Tibial artery (tissue), 4 donors: ENCODE data around the gene GTF3C1.

Experiments used
- DNase-seq, 2 donors: peaks; one replicate each; pipeline ENCODE4 v3.0.0-alpha.2; 2019
- H3K27ac ChIP-seq, 2 donors: fragments of 200-600 bp; sonication (generic) in 1 of 2; 1 replicate in 1 of 2; 2 replicates in 1 of 2; pipeline ENCODE4 v1.5.1; 2018 to 2019; ENCODE audit warnings: mild to moderate bottlenecking in 1 of 2
- H3K27me3 ChIP-seq, 2 donors: fragments of 200-600 bp; sonication (generic) in 1 of 2; one replicate each; pipeline versions ENCODE4 v1.5.1 to v1.6.0; 2016 to 2019
- H3K36me3 ChIP-seq, 3 donors: fragments of 200-600 bp; sonication (generic) in 2 of 3; one replicate each; pipeline ENCODE4 v1.5.1; 2016 to 2019; ENCODE audit warnings: mild to moderate bottlenecking in 2 of 3
- H3K4me1 ChIP-seq, 4 donors: fragments of 200-600 bp; sonication (generic) in 2 of 4; 1 replicate in 3 of 4; 2 replicates in 1 of 4; pipeline ENCODE4 v1.5.1; 2016 to 2019
- H3K4me3 ChIP-seq, 2 donors: fragments of 200-600 bp; sonication (generic) in 1 of 2; 1 replicate in 1 of 2; 2 replicates in 1 of 2; pipeline ENCODE4 v1.5.1; 2018 to 2019; ENCODE audit warnings: mild to moderate bottlenecking in 2 of 2
- H3K9me3 ChIP-seq, 3 donors: fragments of 200-600 bp; sonication (generic) in 1 of 3; one replicate each; pipeline ENCODE4 v1.5.1; 2016 to 2019
- CTCF ChIP-seq, 2 experiments: fragments of 200-600 bp in 1 of 2; fragments of 450-650 bp in 1 of 2; IDR thresholded peaks; one replicate each; pipeline ENCODE4 v1.5.1; 2017 to 2019; ENCODE audit warnings: antibody characterized with exemption in 2 of 2, mild to moderate bottlenecking in 1 of 2, moderate library complexity in 1 of 2
- intact Hi-C: fragments of 100-400 bp; cut with DNase I; formaldehyde crosslinking; loops from one replicate; pipeline ENCODE4 v1.15.0; 2023; ENCODE audit warnings: low total_unique reads

Gene GTF3C1

GRCh38 chr16:27447301-27447700 is 102.4 kb downstream of the GTF3C1 start:
- intact Hi-C loops = no loop called here
- Histone ChIP-seq H3K4me3 (no peak overlapping the region), H3K9me3 (peaks cover 4 to 19% (median 13%) of the 10 kb centered on the region in 3 donors), H3K36me3 (no peaks in the 10 kb centered on the region), H3K27ac (no peak overlapping the region), H3K27me3 (peaks cover 0 to 46% of the 10 kb centered on the region in 2 donors), H3K4me1 (no peaks in the 10 kb centered on the region)
- no peak for DNase-seq
- no peak for TF ChIP-seq CTCF (IDR thresholded peaks at IDR 0.05)

GRCh38 chr16:27446721-27447120 is 103.0 kb downstream of the GTF3C1 start:
- peaks cover 0 to 46% of the 10 kb centered on the region in 2 donors for H3K27me3 ChIP-seq
- no peak for TF ChIP-seq CTCF (IDR thresholded peaks at IDR 0.05)
- no peaks in the 10 kb centered on the region for H3K4me1 ChIP-seq
- intact Hi-C loops = no loop called here
- no peaks in the 10 kb centered on the region for H3K36me3 ChIP-seq
- no peak for DNase-seq
- peaks cover 4 to 19% (median 13%) of the 10 kb centered on the region in 3 donors for H3K9me3 ChIP-seq
- H3K4me3 ChIP-seq = no peak overlapping the region
- H3K27ac ChIP-seq = no peak overlapping the region

- H3K36me3 ChIP-seq = no peaks in the 10 kb centered on the region
- H3K9me3 ChIP-seq = peaks cover 4 to 19% (median 13%) of the 10 kb centered on the region in 3 donors
- no peak for TF ChIP-seq CTCF (IDR thresholded peaks at IDR 0.05)
- DNase-seq = peak in 1 of 2 donors; percentile 48
- intact Hi-C loops = no loop called here
- H3K4me3 ChIP-seq = no peak overlapping the region
- no peak overlapping the region for H3K27ac ChIP-seq
- no peaks in the 10 kb centered on the region for H3K4me1 ChIP-seq
- peaks cover 0 to 39% of the 10 kb centered on the region in 2 donors for H3K27me3 ChIP-seq
These were observed 104.1 kb downstream of the GTF3C1 start for GRCh38 chr16:27445502-27446175.

- H3K27ac ChIP-seq = no peak overlapping the region
- H3K4me1 ChIP-seq = no peaks in the 10 kb centered on the region
- no peak for TF ChIP-seq CTCF (IDR thresholded peaks at IDR 0.05)
- no peak overlapping the region for H3K4me3 ChIP-seq
- intact Hi-C loops = no loop called here
- H3K27me3 ChIP-seq = peaks cover 0 to 31% of the 10 kb centered on the region in 2 donors
- H3K36me3 ChIP-seq = no peaks in the 10 kb centered on the region
- peaks cover 4 to 19% (median 13%) of the 10 kb centered on the region in 3 donors for H3K9me3 ChIP-seq
- peak in 1 of 2 donors; percentile 48 for DNase-seq
These were observed 105.2 kb downstream of the GTF3C1 start for GRCh38 chr16:27444470-27444869.

GRCh38 chr16:27444015-27444414 is 105.7 kb downstream of the GTF3C1 start:
- peaks cover 0 to 26% of the 10 kb centered on the region in 2 donors for H3K27me3 ChIP-seq
- H3K27ac ChIP-seq = no peak overlapping the region
- intact Hi-C loops = no loop called here
- no peaks in the 10 kb centered on the region for H3K4me1 ChIP-seq
- DNase-seq = peak; percentile 2 to 13
- H3K36me3 ChIP-seq = no peaks in the 10 kb centered on the region
- H3K9me3 ChIP-seq = peaks cover 4 to 19% (median 13%) of the 10 kb centered on the region in 3 donors
- no peak overlapping the region for H3K4me3 ChIP-seq
- no peak for TF ChIP-seq CTCF (IDR thresholded peaks at IDR 0.05)
